ENCODE measurements around the gene PPM1N.

- TF ChIP-seq CTCF (IDR thresholded peaks at IDR 0.05) (no peak), POLR2A (IDR thresholded peaks at IDR 0.05) (no peak)
Observed at GRCh38 chr19:45514376-45515051, 16.3 kb downstream of the PPM1N start.
